ENCODE data around the gene LCNL1. TPM values are rescaled to one million over a fixed set of nuclear protein-coding genes. Genes with fewer than 3 reads are reported as not detected.

The LCNL1 gene
- total RNA-seq, 3 donors from 2014 or later: 0.16 to 0.29 TPM; not detected in 1

GRCh38 chr9:136950656-136951276, 32.0 kb upstream of the LCNL1 start:
- Histone ChIP-seq H3K27me3 (no peaks in the 10 kb centered on the region), H3K9me3 (no peaks in the 10 kb centered on the region), H3K36me3 (no peaks in the 10 kb centered on the region), H3K4me3 (peak overlapping the region; percentile 60 to 77 (median 70)), H3K27ac (peak overlapping the region; percentile 86 to 88), H3K4me1 (peaks cover 0 to 7% of the 10 kb centered on the region in 2 donors)
- TF ChIP-seq CTCF (IDR thresholded peaks at IDR 0.05) (no peak), POLR2AphosphoS5 (IDR thresholded peaks at IDR 0.05) (no peak), POLR2A (IDR thresholded peaks at IDR 0.05) (no peak)
- no peak for DNase-seq (ENCODE audit: low spot score in 2 of 2)
- intact Hi-C loops (cut with DNase I; ENCODE audit: low total_unique reads): no loop called here

GRCh38 chr9:136951541-136952320, 31.1 kb upstream of the LCNL1 start, which contains the start of gene LCN12:
Gene LCN12 (plus strand): TSS chr9:136952273. CDS start chr9:136952328, 55 bp downstream.
- no peaks in the 10 kb centered on the region for H3K9me3 ChIP-seq
- H3K27me3 ChIP-seq: no peaks in the 10 kb centered on the region
- no peak within 1 kb of the TSS for H3K4me3 ChIP-seq
- intact Hi-C loops (cut with DNase I; ENCODE audit: low total_unique reads): no loop called here
- no peak for DNase-seq (ENCODE audit: low spot score in 2 of 2)
- TF ChIP-seq POLR2A (IDR thresholded peaks at IDR 0.05) (no peak), CTCF (IDR thresholded peaks at IDR 0.05) (no peak), POLR2AphosphoS5 (IDR thresholded peaks at IDR 0.05) (no peak)
- H3K36me3 ChIP-seq: no peaks in the 10 kb centered on the region
- no peak within 1 kb of the TSS for H3K27ac ChIP-seq
- H3K4me1 ChIP-seq: peaks cover 0 to 7% of the 10 kb centered on the region in 2 donors

- DNase-seq (ENCODE audit: low spot score in 2 of 2): no peak
- H3K36me3 ChIP-seq: no peaks in the 10 kb centered on the region
- TF ChIP-seq POLR2A (IDR thresholded peaks at IDR 0.05) (no peak), CTCF (IDR thresholded peaks at IDR 0.05) (no peak), POLR2AphosphoS5 (IDR thresholded peaks at IDR 0.05) (no peak)
- peaks cover 0 to 7% of the 10 kb centered on the region in 2 donors for H3K4me1 ChIP-seq
- H3K9me3 ChIP-seq: no peaks in the 10 kb centered on the region
- no peaks in the 10 kb centered on the region for H3K27me3 ChIP-seq
- intact Hi-C loops (cut with DNase I; ENCODE audit: low total_unique reads): no loop called here
- no peak overlapping the region for H3K4me3 ChIP-seq
- no peak overlapping the region for H3K27ac ChIP-seq
These were observed 30.4 kb upstream of the LCNL1 start for GRCh38 chr9:136952321-136952850.

GRCh38 chr9:136952876-136953770, 29.7 kb upstream of the LCNL1 start:
- H3K27me3 ChIP-seq: no peaks in the 10 kb centered on the region
- H3K9me3 ChIP-seq: no peaks in the 10 kb centered on the region
- H3K27ac ChIP-seq: no peak overlapping the region
- H3K36me3 ChIP-seq: no peaks in the 10 kb centered on the region
- TF ChIP-seq POLR2AphosphoS5 (IDR thresholded peaks at IDR 0.05): no peak
- TF ChIP-seq CTCF (IDR thresholded peaks at IDR 0.05): no peak
- no peak for TF ChIP-seq POLR2A (IDR thresholded peaks at IDR 0.05)
- peaks cover 0 to 7% of the 10 kb centered on the region in 2 donors for H3K4me1 ChIP-seq
- intact Hi-C loops (cut with DNase I; ENCODE audit: low total_unique reads): no loop called here
- no peak overlapping the region for H3K4me3 ChIP-seq
- no peak for DNase-seq (ENCODE audit: low spot score in 2 of 2)
